GM19351 (cell line): ENCODE measurements around the gene CFAP97D2.
"Not testable (repeated sequence)": the region's sequence is repeated elsewhere in the genome, so short reads cannot be mapped to it uniquely, and the experiment has no call there.

Experiments used
- ATAC-seq: cut with Tn5 transposase; IDR thresholded peaks from one replicate; pipeline ENCODE4 v1.9.1; 2021; ENCODE audit warnings: mild to moderate bottlenecking, moderate library complexity; ENCODE audit not compliant: unreplicated experiment

Gene CFAP97D2

GRCh38 chr13:114230117-114230516, 51.1 kb downstream of the CFAP97D2 start:
- no peak for ATAC-seq

- no peak for ATAC-seq
Observed at GRCh38 chr13:114230575-114230974, 51.5 kb downstream of the CFAP97D2 start.

GRCh38 chr13:114231886-114232285, 52.8 kb downstream of the CFAP97D2 start:
- ATAC-seq = no peak

- no peak for ATAC-seq
Observed at GRCh38 chr13:114234266-114234644, 55.2 kb downstream of the CFAP97D2 start.

- ATAC-seq = peak; percentile 88
Observed at GRCh38 chr13:114234645-114235421, 55.8 kb downstream of the CFAP97D2 start, which contains the start of gene CDC16. Gene CDC16 (plus strand): TSS chr13:114234897. CDS start chr13:114235085, 188 bp downstream.

- ATAC-seq = no peak
Observed at GRCh38 chr13:114235697-114236096, 56.6 kb downstream of the CFAP97D2 start.

- no peak for ATAC-seq
Observed at GRCh38 chr13:114236227-114236626, 57.2 kb downstream of the CFAP97D2 start.

- no peak for ATAC-seq
Observed at GRCh38 chr13:114237415-114238112, 58.5 kb downstream of the CFAP97D2 start.

- ATAC-seq = no peak
Observed at GRCh38 chr13:114241918-114242317, 62.9 kb downstream of the CFAP97D2 start.

- ATAC-seq = no peak
Observed at GRCh38 chr13:114243971-114244370, 64.9 kb downstream of the CFAP97D2 start.

- ATAC-seq = no peak
Observed at GRCh38 chr13:114244637-114245036, 65.6 kb downstream of the CFAP97D2 start.

GRCh38 chr13:114248011-114248410, 69.0 kb downstream of the CFAP97D2 start:
- ATAC-seq = no peak

GRCh38 chr13:114249077-114249476, 70.0 kb downstream of the CFAP97D2 start:
- ATAC-seq = no peak

GRCh38 chr13:114251639-114252440, 72.8 kb downstream of the CFAP97D2 start:
- not testable (repeated sequence) for ATAC-seq

- ATAC-seq = no peak
Observed at GRCh38 chr13:114256547-114256946, 77.5 kb downstream of the CFAP97D2 start.

- ATAC-seq = no peak
Observed at GRCh38 chr13:114257014-114257413, 78.0 kb downstream of the CFAP97D2 start.

- no peak for ATAC-seq
Observed at GRCh38 chr13:114258589-114258988, 79.5 kb downstream of the CFAP97D2 start.

- ATAC-seq = no peak
Observed at GRCh38 chr13:114259374-114259773, 80.3 kb downstream of the CFAP97D2 start.

GRCh38 chr13:114259974-114260373, 80.9 kb downstream of the CFAP97D2 start:
- peak; percentile 58 for ATAC-seq

- no peak for ATAC-seq
Observed at GRCh38 chr13:114260814-114261213, 81.8 kb downstream of the CFAP97D2 start.

GRCh38 chr13:114261328-114261965, 82.4 kb downstream of the CFAP97D2 start:
- no peak for ATAC-seq
